CD4-positive, alpha-beta T cell (primary cell): ENCODE measurements around the gene KCNB1. TPM values are rescaled to one million over a fixed set of nuclear protein-coding genes. Genes with fewer than 3 reads are reported as not detected.

Source experiments
- ATAC-seq: fragments of 200-7000 bp; cut with Tn5 transposase; one replicate; pipeline ENCODE4 v1.10.0; 2022; ENCODE audit warnings: mild to moderate bottlenecking; ENCODE audit not compliant: poor library complexity
- CTCF ChIA-PET: fragments of 350-600 bp; sonication (Branson Sonifier 250); formaldehyde crosslinking; loops from one replicate; lab custom pipeline; 2021; ENCODE audit warnings: antibody characterized with exemption, inconsistent platforms; lab: Charles Lee
- POLR2A ChIA-PET: fragments of 350-600 bp; sonication (Branson Sonifier 250); formaldehyde crosslinking; loops from one replicate; lab custom pipeline; 2021; ENCODE audit warnings: antibody characterized with exemption, inconsistent platforms; lab: Charles Lee
- DNase-seq, 14 experiments: peaks; one replicate each; pipeline ENCODE4 v3.0.0-alpha.2; 2013 to 2020; ENCODE audit warnings: mixed read lengths in 2 of 14
- H3K27ac ChIP-seq, 2 donors: one replicate each; pipeline versions ENCODE4 v1.5.1 to v1.7.0; 2013; ENCODE audit warnings: low read length in 2 of 2, low read depth in 1 of 2, mild to moderate bottlenecking in 1 of 2
- H3K27me3 ChIP-seq, 2 experiments: 1 replicate in 1 of 2; 2 replicates in 1 of 2; pipeline versions ENCODE4 v1.6.1 to v1.7.0; 2013; ENCODE audit warnings: low read length in 2 of 2, control low read depth in 1 of 2, mild to moderate bottlenecking in 1 of 2, moderate library complexity in 1 of 2; ENCODE audit not compliant: insufficient read depth in 2 of 2, control insufficient read depth in 1 of 2
- H3K36me3 ChIP-seq: one replicate; pipeline ENCODE4 v1.6.1; 2013; ENCODE audit warnings: low read length, control low read depth; ENCODE audit not compliant: insufficient read depth
- H3K4me1 ChIP-seq: one replicate; pipeline ENCODE4 v1.6.1; 2013; ENCODE audit warnings: low read length, control low read depth; ENCODE audit not compliant: insufficient read depth
- H3K4me3 ChIP-seq: one replicate; pipeline ENCODE4 v1.5.1; 2013; ENCODE audit warnings: mild to moderate bottlenecking, low read length, moderate library complexity
- H3K9me3 ChIP-seq, 2 experiments: 1 replicate in 1 of 2; 2 replicates in 1 of 2; pipeline versions ENCODE4 v1.6.1 to v1.7.0; 2013; ENCODE audit warnings: low read length in 2 of 2, mild to moderate bottlenecking in 2 of 2, control low read depth in 1 of 2, moderate library complexity in 1 of 2; ENCODE audit not compliant: control insufficient read depth in 1 of 2, insufficient read depth in 1 of 2
- H3K27ac Mint-ChIP-seq: one replicate; pipeline ENCODE4 v1.8.0; 2020; ENCODE audit warnings: mixed read lengths
- H3K27me3 Mint-ChIP-seq: one replicate; pipeline ENCODE4 v1.8.0; 2021; ENCODE audit warnings: mixed read lengths
- H3K36me3 Mint-ChIP-seq: one replicate; pipeline ENCODE4 v1.8.0; 2021; ENCODE audit warnings: low read depth, mixed read lengths
- H3K4me1 Mint-ChIP-seq: one replicate; pipeline ENCODE4 v1.8.0; 2021; ENCODE audit warnings: low read depth, mixed read lengths
- H3K4me3 Mint-ChIP-seq: one replicate; pipeline ENCODE4 v1.8.0; 2020; ENCODE audit warnings: mild to moderate bottlenecking, mixed read lengths
- H3K9me3 Mint-ChIP-seq: one replicate; pipeline ENCODE4 v1.8.0; 2020; ENCODE audit warnings: mixed read lengths
- intact Hi-C, 2 experiments: fragments of 100-400 bp; cut with DNase I in 1 of 2; cut with micrococcal nuclease in 1 of 2; formaldehyde crosslinking; loops; one replicate each; pipeline versions ENCODE4 v1.15.1 to v1.9.0; 2023 to 2025; cut with DNase I, micrococcal nuclease
- total RNA-seq, 174 experiments: library from RNA in 2 of 174; stranded (reverse) in 2 of 174; gene quantifications; one replicate each; pipeline ENCODE4 v1.2.3 and lab custom pipeline; 2021 to 2026
- TF ChIP-seq, protein P1 (sequence below): fragments of 200-600 bp; IDR thresholded peaks from one replicate; pipeline ENCODE4 v1.8.0; 2022; ENCODE audit warnings: antibody characterized with exemption, mild to moderate bottlenecking

KCNB1 gene
- total RNA-seq, 2 experiments from 2014 or later, result 0.06 to 0.08 TPM

DNA sequence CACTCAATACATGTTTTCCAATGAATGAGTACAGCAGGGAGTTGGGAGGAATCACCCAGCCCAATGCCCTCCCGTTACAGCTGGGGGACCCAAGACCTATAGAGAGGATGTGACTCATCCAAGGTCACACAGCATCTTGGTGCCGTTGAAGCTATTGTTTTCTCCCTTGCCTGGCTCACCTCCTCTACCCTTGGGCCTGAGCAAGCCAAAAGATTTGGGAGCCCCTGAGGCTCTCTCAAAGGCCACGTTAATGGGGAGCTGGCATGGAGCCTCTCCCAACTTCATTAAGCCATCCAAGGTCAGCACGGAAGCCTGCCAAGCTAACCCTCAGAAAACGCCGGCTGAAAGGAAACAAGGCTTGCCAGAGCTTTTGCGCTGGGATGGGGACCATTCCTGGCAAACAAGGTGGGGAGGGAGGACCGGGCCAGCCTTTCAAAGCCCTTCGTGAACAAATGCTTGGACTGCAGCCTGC, 30.4 kb downstream of the KCNB1 start:
- peaks cover 0 to 4% of the 10 kb centered on the region in 2 experiments for H3K27me3 ChIP-seq
- H3K36me3 ChIP-seq, result no peaks in the 10 kb centered on the region
- no peak for ATAC-seq
- Mint-ChIP-seq H3K27me3 (peaks cover 52% of the 10 kb centered on the region), H3K36me3 (no peaks in the 10 kb centered on the region), H3K9me3 (no peaks in the 10 kb centered on the region), H3K4me1 (no peaks in the 10 kb centered on the region), H3K4me3 (no peak overlapping the region), H3K27ac (no peak overlapping the region)
- H3K4me3 ChIP-seq, result no peak overlapping the region
- intact Hi-C loops, result no loop called here
- TF ChIP-seq, protein P1, sequence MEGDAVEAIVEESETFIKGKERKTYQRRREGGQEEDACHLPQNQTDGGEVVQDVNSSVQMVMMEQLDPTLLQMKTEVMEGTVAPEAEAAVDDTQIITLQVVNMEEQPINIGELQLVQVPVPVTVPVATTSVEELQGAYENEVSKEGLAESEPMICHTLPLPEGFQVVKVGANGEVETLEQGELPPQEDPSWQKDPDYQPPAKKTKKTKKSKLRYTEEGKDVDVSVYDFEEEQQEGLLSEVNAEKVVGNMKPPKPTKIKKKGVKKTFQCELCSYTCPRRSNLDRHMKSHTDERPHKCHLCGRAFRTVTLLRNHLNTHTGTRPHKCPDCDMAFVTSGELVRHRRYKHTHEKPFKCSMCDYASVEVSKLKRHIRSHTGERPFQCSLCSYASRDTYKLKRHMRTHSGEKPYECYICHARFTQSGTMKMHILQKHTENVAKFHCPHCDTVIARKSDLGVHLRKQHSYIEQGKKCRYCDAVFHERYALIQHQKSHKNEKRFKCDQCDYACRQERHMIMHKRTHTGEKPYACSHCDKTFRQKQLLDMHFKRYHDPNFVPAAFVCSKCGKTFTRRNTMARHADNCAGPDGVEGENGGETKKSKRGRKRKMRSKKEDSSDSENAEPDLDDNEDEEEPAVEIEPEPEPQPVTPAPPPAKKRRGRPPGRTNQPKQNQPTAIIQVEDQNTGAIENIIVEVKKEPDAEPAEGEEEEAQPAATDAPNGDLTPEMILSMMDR, result no peak
- POLR2A ChIA-PET, result no interaction called here
- no peaks in the 10 kb centered on the region for H3K9me3 ChIP-seq
- H3K4me1 ChIP-seq, result no peaks in the 10 kb centered on the region
- CTCF ChIA-PET, result no interaction called here
- no peak overlapping the region for H3K27ac ChIP-seq
- no peak for DNase-seq

DNA sequence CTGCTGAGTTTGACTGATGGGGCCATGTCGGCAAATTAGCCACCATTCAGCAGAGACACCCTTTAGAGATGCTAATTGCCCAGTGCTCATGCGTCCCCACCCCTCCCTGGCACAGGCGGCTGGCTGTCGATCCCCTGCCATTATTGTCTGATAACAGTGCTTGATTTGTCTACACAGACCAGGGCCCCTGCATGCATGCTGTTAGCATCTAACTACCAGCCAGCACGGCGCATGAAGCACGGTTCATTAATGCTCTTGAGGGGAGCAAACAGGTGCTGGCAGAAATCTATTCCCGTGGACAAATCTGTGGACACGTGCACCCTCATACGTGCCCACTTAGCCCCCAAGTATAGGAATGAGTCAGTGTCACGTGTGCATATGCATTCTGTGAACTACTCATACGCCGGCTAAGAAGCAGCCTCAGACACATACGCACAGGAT, 32.2 kb downstream of the KCNB1 start:
- DNase-seq (no peak), ATAC-seq (no peak)
- TF ChIP-seq, protein P1, result no peak
- intact Hi-C loops, result no loop called here
- no peak overlapping the region for H3K4me3 Mint-ChIP-seq
- CTCF ChIA-PET, result no interaction called here
- Histone ChIP-seq H3K9me3 (peaks cover 0 to 4% of the 10 kb centered on the region in 2 experiments), H3K4me3 (no peak overlapping the region), H3K27ac (no peak overlapping the region), H3K27me3 (peaks cover 0 to 10% of the 10 kb centered on the region in 2 experiments), H3K36me3 (no peaks in the 10 kb centered on the region), H3K4me1 (no peaks in the 10 kb centered on the region)
- peaks cover 58% of the 10 kb centered on the region for H3K27me3 Mint-ChIP-seq
- H3K27ac Mint-ChIP-seq, result no peak overlapping the region
- no peaks in the 10 kb centered on the region for H3K36me3 Mint-ChIP-seq
- no peaks in the 10 kb centered on the region for H3K4me1 Mint-ChIP-seq
- POLR2A ChIA-PET, result no interaction called here
- no peaks in the 10 kb centered on the region for H3K9me3 Mint-ChIP-seq

DNA sequence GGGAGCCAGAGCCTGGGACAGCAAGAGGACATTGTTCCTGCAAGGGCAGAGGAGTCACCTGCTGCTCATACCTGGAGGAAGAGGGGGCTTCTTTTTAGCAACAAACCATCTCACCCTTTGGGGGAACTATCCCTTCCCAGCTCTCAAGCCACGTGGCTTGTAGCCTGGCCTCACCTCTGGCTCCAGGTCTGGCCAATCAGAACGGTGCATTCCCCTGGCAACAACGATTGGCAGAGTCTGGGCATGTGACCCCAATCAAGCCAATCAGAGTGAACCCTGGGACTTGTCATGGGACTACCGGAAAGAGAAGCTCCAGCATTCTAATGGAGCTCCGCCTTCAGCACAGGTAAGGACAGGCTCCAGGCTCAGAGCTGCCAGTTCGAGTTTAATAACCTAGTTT, 33.6 kb downstream of the KCNB1 start:
- no peak for ATAC-seq
- Mint-ChIP-seq H3K36me3 (no peaks in the 10 kb centered on the region), H3K27me3 (peaks cover 65% of the 10 kb centered on the region), H3K4me1 (no peaks in the 10 kb centered on the region), H3K27ac (no peak overlapping the region), H3K9me3 (no peaks in the 10 kb centered on the region), H3K4me3 (no peak overlapping the region)
- Histone ChIP-seq H3K36me3 (no peaks in the 10 kb centered on the region), H3K4me3 (no peak overlapping the region), H3K27me3 (peaks cover 7 to 19% of the 10 kb centered on the region in 2 experiments), H3K9me3 (peaks cover 0 to 4% of the 10 kb centered on the region in 2 experiments), H3K4me1 (no peaks in the 10 kb centered on the region), H3K27ac (no peak overlapping the region)
- ChIA-PET POLR2A (no interaction called here), CTCF (no interaction called here)
- TF ChIP-seq, protein P1, result no peak
- DNase-seq, result no peak
- intact Hi-C loops, result no loop called here
